ENCODE data around the gene ZFAND2A.

Gene ZFAND2A

GRCh38 chr7:1106063-1106792 is 53.8 kb downstream of the ZFAND2A start:
- DNase-seq (ENCODE audit: low spot score) = no peak

GRCh38 chr7:1105189-1105588 is 54.8 kb downstream of the ZFAND2A start:
- peak; percentile 44 for DNase-seq (ENCODE audit: low spot score)

- no peak for DNase-seq (ENCODE audit: low spot score)
Observed at GRCh38 chr7:1104516-1105179, 55.3 kb downstream of the ZFAND2A start.

GRCh38 chr7:1103789-1104515 is 56.0 kb downstream of the ZFAND2A start:
- no peak for DNase-seq (ENCODE audit: low spot score)

GRCh38 chr7:1103009-1103788 is 56.8 kb downstream of the ZFAND2A start:
- DNase-seq (ENCODE audit: low spot score) = no peak
